Measurements from ENCODE around the gene SCP2.

The SCP2 gene

GRCh38 chr1:53069663-53070327 lies 142.7 kb downstream of the SCP2 start:
- FAIRE-seq: no peak

- FAIRE-seq: no peak
Observed at GRCh38 chr1:53070621-53071020, 143.5 kb downstream of the SCP2 start.

- no peak for FAIRE-seq
Observed at GRCh38 chr1:53071167-53071865, 144.2 kb downstream of the SCP2 start.

DNA sequence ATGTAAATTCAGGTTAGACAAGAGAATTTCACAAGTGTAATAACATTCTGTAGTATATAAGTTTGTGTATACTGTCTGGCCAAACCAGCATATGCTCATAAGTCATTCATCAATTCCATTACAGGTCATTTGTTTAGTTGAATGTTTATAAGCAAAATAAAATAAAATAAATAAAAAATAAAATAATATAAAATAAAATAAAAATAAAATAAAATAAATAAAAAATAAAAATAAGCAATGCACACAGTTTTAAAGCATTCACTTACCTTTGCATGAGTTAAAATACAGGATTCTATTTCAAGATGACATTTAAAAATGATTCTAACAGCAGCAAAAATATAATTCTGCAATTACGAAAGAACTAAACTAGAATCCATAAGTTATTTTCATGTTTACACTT lies 144.8 kb downstream of the SCP2 start:
- peak; percentile 58 for FAIRE-seq

DNA sequence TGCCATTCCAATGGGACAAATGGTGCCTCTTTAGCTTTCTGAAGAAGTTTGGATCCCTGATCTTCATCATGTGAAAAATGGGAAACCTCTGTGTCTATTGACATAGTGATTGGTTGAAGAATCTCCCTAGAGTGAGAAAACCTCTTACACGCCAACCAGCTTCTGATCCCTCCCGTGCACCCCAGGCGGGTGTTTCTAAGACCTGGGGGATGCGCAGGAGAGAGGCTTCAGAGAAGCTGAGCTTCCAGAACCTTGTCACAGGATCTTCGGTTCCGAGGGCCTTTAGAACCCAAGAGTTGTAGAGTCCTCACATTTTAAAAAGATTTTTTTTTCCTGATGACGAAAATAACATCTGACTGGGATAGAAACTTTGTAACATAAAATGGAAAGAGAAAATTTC lies 146.2 kb downstream of the SCP2 start:
- no peak for FAIRE-seq

- no peak for FAIRE-seq
Observed at GRCh38 chr1:53073868-53074311, 146.8 kb downstream of the SCP2 start.

GRCh38 chr1:53074313-53075154 lies 147.5 kb downstream of the SCP2 start:
- no peak for FAIRE-seq

DNA sequence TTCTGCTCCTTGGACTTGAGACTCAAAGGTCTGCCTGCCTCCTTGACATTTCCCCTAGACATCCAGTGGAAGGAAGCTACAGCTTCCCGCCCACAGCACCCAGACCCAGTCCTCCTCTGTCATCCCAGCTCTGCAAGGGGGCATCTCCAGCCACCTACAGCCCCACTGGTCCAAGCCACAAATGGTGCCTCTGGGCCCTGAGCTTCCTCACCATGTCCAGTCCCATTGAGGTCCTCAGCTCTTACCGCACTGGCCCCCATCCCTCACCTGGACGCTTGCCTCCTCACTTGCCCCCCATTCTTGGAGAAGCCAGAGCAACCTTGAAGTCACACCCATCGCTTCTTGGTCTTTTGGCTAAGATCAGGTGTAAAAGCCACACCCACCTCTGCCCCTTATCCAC lies 148.1 kb downstream of the SCP2 start:
- FAIRE-seq: no peak

- no peak for FAIRE-seq
Observed at GRCh38 chr1:53075761-53076163, 148.7 kb downstream of the SCP2 start.

DNA sequence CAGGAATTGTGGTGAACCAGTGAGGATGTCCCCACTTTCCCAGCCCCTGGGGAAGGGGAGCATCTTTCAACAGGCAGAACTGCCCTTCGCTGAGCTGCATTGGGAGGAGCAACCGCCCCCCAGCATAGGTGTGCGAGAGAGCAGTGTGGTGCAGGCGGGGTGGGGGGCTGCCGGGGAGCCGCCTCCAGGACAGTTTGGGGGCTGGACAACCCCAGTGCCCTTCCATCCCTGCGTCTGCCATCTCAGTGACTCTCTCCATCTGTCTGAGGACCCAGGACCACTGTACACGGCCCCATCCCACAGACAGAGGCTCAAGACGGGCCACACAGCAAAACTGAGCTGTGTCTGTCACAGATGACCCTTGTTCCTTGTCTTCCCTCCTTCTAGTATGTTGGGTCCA lies 149.1 kb downstream of the SCP2 start:
- no peak for FAIRE-seq

DNA sequence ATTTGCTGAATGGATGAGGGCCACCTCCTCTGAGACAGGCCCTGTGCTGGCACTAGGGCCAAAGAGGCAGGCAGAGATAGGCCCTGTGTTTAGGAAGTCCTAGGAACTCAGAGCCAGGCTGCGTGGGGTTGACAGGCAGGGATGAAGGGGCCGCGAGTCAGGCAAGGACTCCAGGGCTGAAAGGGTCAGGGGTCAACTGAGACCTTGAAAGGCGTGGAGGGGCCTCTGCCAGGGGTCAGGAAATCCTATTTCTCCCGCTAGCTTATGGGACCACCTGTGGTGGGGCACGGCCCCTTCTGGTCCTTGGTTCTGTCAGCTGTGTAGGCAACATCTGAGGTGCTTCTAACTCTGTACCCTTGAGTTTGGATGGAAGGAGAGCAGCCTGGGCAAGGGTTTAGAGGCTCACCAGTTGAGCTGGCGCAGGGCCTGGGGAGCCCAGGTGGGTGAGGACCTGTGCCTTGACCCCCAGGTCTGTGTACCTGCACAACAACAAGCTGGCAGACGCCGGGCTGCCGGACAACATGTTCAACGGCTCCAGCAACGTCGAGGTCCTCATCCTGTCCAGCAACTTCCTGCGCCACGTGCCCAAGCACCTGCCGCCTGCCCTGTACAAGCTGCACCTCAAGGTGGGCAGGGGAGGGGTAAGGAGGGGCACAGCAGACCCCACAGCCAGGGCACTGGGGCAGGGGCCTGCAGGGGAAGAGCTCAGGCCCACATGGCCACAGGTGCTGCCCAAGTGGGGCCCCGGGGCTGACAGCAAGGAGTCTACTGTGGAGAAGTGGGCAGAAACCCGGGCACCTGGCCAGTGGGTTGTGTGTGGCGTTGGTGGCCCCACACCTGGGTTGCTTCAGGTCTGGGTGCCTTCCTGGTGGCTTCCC lies 149.9 kb downstream of the SCP2 start:
- FAIRE-seq: no peak

DNA sequence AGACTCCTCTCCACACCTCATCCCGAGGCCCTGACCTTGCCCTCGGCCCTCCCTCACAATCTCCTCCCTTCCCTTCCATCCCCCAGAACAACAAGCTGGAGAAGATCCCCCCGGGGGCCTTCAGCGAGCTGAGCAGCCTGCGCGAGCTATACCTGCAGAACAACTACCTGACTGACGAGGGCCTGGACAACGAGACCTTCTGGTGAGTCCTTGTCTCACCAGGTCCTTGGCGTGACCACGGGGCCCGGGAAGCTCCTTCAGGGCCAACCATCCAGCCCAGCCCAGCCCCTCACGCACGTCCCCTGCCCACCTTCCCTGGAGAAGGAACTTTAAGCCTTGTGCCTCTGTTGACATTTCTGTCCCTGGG lies 150.5 kb downstream of the SCP2 start:
- FAIRE-seq: no peak

DNA sequence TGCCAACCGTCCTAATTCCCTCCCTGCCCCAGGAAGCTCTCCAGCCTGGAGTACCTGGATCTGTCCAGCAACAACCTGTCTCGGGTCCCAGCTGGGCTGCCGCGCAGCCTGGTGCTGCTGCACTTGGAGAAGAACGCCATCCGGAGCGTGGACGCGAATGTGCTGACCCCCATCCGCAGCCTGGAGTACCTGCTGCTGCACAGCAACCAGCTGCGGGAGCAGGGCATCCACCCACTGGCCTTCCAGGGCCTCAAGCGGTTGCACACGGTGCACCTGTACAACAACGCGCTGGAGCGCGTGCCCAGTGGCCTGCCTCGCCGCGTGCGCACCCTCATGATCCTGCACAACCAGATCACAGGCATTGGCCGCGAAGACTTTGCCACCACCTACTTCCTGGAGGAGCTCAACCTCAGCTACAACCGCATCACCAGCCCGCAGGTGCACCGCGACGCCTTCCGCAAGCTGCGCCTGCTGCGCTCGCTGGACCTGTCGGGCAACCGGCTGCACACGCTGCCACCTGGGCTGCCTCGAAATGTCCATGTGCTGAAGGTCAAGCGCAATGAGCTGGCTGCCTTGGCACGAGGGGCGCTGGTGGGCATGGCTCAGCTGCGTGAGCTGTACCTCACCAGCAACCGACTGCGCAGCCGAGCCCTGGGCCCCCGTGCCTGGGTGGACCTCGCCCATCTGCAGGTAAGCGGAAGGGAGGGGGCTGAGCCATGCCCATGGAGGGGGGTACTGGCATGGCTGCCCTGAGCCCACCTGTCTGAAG lies 151.4 kb downstream of the SCP2 start:
- FAIRE-seq: no peak

GRCh38 chr1:53079251-53079650 lies 152.2 kb downstream of the SCP2 start:
- FAIRE-seq: no peak

GRCh38 chr1:53080041-53080440 lies 153.0 kb downstream of the SCP2 start:
- no peak for FAIRE-seq

DNA sequence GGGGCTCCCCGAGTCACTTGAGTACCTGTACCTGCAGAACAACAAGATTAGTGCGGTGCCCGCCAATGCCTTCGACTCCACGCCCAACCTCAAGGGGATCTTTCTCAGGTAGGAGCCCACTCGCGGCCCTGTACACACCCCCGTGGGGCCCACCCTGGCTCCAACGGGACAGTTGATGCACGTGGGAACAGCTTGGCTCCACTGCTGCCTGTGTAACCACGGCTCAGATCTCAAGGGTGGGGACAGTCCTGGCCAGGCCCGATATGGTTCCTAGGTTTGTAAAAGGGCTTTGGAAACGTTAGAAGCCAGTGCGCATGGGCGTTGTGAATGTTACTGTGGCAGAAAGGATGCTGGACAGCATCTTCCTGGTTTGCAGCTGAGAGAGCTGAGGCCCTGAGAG lies 153.7 kb downstream of the SCP2 start:
- FAIRE-seq: no peak

DNA sequence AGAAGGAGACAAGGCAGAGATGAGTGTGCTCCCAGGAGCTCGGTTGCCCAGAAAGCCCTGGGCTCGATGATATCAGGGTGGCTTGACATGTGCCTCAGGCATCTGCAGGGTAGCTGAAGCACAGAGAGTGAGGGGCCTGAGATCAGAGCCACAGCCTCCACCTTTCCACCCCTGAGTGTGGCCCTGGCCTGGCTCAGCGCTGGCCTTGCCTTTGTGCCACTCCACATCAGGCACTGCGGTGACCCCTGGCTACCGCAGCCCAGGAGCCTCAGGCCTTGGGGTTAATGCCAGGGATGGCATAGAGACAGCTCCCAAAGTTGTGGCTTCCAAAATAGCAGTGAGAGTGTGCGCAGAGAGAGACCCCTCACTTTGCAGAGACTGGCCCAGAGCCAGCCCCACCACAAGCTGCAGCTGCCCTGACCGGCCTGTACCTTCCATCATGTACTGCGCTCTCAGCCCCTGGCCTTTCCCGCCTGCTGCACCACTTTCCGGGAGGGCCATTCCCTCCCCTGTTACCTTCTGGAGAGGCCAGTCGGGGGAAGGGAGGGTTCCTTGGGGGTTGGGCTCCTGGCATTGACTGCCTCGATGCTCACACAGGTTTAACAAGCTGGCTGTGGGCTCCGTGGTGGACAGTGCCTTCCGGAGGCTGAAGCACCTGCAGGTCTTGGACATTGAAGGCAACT lies 154.4 kb downstream of the SCP2 start:
- no peak for FAIRE-seq

DNA sequence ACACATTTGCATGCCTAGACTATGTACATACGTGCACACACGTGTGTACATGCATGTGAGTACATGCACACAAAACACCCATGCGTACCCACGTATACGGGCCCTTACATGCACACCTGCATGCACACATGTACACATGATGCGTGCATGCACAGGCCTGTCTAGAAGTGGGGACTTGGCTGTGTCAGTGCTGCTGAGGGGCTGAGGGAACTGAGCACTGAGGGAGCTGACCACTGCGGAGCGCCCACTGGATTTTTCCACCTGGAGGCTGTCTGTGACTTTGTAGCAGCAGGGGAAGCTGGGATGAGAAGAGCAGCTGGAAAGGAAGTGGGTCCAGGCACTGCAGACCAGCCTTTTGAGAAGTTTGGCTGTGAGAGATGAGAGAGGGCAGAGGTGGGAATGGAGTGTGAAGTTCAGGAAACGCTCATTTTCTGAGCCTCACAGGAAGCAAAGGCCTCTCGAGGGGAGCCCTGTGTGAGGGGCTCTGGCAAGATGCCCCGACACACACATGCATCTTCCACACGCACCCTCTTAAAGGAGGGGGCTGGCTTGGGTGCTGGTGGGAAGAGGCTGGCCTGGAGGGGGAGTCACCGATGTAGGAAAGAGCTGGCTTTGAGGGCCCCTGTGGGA lies 155.9 kb downstream of the SCP2 start:
- no peak for FAIRE-seq

DNA sequence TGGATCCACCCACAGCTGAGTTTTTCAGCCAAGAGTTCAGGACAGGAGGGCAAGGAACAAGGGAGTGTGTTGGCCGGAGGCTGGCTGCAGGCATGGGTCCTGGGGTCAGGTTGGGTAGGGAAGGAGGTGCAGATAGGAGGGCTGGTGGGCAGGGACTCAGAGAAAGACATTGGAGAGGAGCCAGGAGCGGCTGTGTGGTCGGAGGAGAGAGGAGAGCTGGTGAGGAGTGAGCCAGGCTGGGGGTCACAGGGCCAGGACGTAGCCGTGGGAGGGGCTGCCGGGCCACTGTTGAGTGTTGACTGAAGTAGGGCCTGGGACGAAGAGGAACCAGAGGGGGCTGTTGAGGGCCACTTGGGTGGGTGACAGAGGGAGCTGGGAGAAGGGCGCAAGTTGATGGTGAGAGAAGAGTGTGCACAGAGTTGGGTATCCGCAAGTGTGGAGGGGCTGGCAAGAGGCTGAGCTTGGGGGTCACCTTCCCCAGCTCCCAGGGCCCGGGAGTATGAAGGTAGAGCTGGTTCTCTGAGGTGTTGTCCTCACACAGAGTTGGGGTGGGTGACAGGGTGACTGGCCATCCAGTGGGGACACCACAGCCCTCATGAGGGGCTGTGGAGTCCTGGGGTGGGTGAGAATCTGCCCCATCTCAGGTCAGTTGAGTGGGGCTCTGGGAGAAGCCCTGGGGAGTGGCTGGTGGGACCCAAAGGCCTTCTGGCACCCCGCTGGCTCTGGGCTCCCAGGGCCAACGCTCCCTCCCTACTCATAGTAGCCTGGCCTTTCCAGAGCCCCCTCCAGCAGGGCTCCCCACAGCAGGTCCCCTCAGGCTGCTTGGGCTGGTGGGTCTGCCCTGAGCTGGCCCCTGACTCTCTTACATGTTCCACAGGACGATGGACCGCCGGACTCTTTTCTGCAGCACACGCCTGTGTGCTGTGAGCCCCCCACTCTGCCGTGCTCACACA lies 156.8 kb downstream of the SCP2 start:
- no peak for FAIRE-seq

DNA sequence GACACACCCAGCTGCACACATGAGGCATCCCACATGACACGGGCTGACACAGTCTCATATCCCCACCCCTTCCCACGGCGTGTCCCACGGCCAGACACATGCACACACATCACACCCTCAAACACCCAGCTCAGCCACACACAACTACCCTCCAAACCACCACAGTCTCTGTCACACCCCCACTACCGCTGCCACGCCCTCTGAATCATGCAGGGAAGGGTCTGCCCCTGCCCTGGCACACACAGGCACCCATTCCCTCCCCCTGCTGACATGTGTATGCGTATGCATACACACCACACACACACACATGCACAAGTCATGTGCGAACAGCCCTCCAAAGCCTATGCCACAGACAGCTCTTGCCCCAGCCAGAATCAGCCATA lies 157.5 kb downstream of the SCP2 start:
- no peak for FAIRE-seq
